ENCODE data around the gene TMEFF2. TPM values are rescaled to one million over a fixed set of nuclear protein-coding genes. Genes with fewer than 3 reads are reported as not detected.

The TMEFF2 gene
- total RNA-seq, 1 donor from 2014 or later, result not detected

DNA sequence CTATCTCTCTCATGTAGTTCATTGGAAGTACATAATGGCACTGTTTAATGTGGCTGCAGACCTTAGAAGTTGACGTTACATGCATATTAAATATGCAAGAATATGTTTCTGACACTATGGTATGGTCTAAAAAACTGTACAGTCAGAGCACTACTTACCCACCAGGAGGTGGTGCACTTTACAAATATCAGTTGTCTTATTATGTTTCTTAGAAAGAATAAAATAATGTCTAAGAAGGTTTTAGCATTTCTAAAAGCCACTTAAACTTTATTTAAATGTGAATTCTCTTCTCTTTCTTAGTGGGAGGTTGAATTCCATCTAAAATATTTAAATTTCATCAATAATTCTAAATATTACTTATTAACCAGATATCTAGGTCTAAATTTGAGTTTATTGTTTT, 4.3 kb downstream of the TMEFF2 start:
- DNase-seq (ENCODE audit: low spot score) (no peak), ATAC-seq (no peak)
- intact Hi-C loops (cut with DNase I), result no loop called here

GRCh38 chr2:192186806-192187205, 7.9 kb downstream of the TMEFF2 start:
- DNase-seq (ENCODE audit: low spot score), result no peak
- no peak for ATAC-seq
- intact Hi-C loops (cut with DNase I), result no loop called here

GRCh38 chr2:192184349-192184748, 10.4 kb downstream of the TMEFF2 start:
- DNase-seq (ENCODE audit: low spot score) (no peak), ATAC-seq (no peak)
- intact Hi-C loops (cut with DNase I), result no loop called here

DNA sequence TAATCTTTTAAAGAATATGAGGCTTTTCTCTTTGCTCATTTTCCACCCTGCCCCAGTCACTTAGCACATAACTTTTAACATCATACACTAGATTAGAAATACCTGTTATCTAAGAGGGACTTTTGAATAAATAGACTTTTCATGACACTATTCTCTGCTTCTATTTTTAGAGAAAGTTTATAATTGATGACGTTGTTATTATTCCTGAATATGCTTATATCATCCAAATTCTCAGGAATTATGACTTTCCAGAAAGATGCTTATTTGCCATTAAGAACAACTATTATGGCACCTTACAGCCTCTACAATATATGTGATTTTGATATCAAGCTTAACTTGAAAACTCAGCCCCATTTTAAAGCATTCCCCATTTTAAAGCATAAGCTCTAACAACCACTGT, 11.4 kb downstream of the TMEFF2 start:
- DNase-seq (ENCODE audit: low spot score), result no peak
- ATAC-seq, result no peak
- intact Hi-C loops (cut with DNase I), result no loop called here

- no peak for DNase-seq (ENCODE audit: low spot score)
- intact Hi-C loops (cut with DNase I), result loop anchor here (10.0 kb wide), 2 partner anchors 352 to 602 kb away; no protein-coding TSS in a partner anchor
- no peak for ATAC-seq
Observed at GRCh38 chr2:192166946-192167345, 27.8 kb downstream of the TMEFF2 start.

GRCh38 chr2:192165842-192166241, 28.9 kb downstream of the TMEFF2 start:
- intact Hi-C loops (cut with DNase I), result loop anchor here (10.0 kb wide), 2 partner anchors 351 to 601 kb away; no protein-coding TSS in a partner anchor
- DNase-seq (ENCODE audit: low spot score) (no peak), ATAC-seq (no peak)

DNA sequence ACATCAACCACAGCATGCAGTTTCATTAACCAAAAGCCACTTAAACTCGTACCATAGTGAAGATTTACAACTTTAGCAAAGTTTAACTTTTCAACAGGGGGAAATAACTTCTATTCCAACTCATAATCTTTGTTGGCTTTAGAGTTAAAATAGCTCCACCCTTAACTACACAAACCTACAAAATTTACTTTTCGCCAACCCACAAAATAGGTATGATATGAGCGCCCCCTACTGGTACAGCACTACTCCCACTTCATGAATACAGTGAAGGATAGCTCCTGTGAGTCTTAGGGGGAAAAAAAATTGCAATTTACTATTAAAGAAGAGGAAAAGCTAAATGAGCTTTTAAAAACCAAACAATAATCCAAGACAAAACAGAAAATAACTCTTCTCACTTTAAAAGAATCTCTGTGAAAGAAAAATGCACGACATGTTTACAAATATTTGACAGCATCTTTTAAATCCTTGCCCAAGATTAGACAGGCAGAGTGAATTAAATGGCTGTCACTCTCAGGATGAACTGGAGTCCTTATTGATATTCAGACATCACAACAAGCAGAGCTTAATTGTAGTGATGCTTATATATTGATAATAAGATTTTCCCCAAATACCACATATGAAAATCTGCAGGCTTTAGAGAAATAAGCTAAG, 32.2 kb downstream of the TMEFF2 start:
- ATAC-seq (peak; percentile 84), DNase-seq (ENCODE audit: low spot score) (peak; percentile 74)
- intact Hi-C loops (cut with DNase I), result loop anchor here (10.0 kb wide), 2 partner anchors 348 to 598 kb away; no protein-coding TSS in a partner anchor

- ATAC-seq (no peak), DNase-seq (ENCODE audit: low spot score) (no peak)
- intact Hi-C loops (cut with DNase I), result loop anchor here (10.0 kb wide), 2 partner anchors 347 to 597 kb away; no protein-coding TSS in a partner anchor
Observed at GRCh38 chr2:192161656-192162290, 33.0 kb downstream of the TMEFF2 start.

- ATAC-seq (no peak), DNase-seq (ENCODE audit: low spot score) (no peak)
- intact Hi-C loops (cut with DNase I), result loop anchor here (10.0 kb wide), 2 partner anchors 345 to 595 kb away; no protein-coding TSS in a partner anchor
Observed at GRCh38 chr2:192159736-192160135, 35.0 kb downstream of the TMEFF2 start.

- DNase-seq (ENCODE audit: low spot score), result no peak
- intact Hi-C loops (cut with DNase I), result no loop called here
- ATAC-seq, result no peak
Observed at GRCh38 chr2:192159208-192159607, 35.5 kb downstream of the TMEFF2 start.

GRCh38 chr2:192157776-192158175, 37.0 kb downstream of the TMEFF2 start:
- intact Hi-C loops (cut with DNase I), result no loop called here
- DNase-seq (ENCODE audit: low spot score), result no peak
- no peak for ATAC-seq

DNA sequence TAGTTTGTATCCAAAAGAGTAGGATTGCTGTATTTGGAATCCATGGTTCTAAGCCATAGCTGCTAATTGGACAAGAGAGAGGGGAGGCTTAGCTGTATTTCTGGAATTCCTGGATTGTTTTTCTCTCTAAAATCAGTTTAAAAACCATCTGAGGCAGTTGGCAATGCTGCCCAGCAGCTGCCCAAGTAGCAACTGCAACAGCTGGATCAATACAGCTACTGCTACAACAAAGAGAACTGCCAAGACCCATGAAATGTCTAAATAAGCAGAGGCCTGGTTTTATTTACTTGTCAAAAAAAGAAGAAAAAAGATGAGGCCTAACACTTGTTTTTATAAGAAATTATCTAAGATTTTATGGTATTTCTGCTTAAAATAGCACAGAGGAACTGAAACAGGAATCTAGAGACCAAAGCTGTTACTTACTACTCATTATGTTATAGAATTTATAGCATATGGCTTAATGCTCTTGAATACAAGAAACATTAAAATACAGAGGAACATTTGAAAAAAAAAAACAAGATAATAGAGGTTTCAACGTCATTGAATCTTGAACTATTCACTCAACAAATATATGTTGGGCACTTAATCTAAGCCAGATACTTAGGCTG, 39.1 kb downstream of the TMEFF2 start:
- no peak for ATAC-seq

DNA sequence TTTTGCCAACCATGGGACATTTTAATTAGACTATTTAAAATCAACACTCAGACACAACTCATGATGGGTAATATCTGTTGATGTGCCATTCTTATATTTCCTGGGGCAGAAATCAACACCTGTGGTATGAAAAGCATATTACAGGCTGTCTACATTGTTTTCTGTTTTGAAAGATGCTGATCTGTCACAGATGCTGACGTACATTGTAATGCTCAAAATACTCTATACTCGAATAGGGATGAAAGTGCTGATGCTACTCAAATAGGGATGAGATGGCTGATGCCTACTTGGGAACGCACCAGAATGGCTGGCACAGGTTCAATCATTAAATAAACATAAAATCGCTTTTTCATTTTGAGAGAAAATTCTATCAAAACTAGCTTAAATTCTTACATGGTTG, 41.2 kb downstream of the TMEFF2 start:
- ATAC-seq (no peak), DNase-seq (ENCODE audit: low spot score) (no peak)
- intact Hi-C loops (cut with DNase I), result no loop called here

More for the DNA sequence above, 39.1 kb downstream of the TMEFF2 start:
- intact Hi-C loops (cut with DNase I), result no loop called here
- DNase-seq (ENCODE audit: low spot score), result no peak

GRCh38 chr2:192151853-192152252, 42.9 kb downstream of the TMEFF2 start:
- DNase-seq (ENCODE audit: low spot score), result no peak
- intact Hi-C loops (cut with DNase I), result no loop called here
- no peak for ATAC-seq

GRCh38 chr2:192150166-192150565, 44.6 kb downstream of the TMEFF2 start:
- intact Hi-C loops (cut with DNase I), result no loop called here
- ATAC-seq, result no peak
- no peak for DNase-seq (ENCODE audit: low spot score)

DNA sequence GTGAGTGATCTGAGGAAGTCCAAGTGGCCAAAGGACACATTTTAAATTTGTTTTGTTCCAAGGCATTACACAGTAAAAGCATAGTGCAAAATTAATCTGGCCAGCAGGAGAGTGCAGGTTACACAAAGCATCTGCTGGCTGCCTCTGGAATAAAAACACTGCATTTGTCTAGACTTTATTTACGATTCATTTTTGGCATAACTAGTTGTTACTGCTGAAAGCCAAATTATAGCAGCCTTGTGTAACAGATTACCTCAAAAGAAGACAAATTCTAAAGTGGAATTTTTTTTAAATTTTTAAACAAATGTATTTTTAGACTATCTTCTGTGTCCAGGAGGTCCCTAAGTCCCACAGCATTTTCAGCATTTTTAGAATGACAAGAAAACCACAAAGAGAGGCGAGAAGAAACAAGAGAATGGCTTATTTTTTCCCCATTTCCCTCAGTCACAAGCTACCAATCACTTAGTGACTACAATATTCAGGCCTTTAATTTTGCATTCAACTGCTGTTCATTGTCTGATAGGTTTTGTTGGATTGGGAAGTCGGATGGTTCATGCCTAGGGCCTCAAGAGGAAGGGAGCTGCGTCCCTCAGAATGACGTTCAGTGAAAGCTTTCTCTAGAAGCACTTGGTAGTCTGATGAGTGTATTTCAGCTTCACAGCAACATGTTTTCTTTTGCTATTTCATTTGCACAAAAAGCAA, 46.0 kb downstream of the TMEFF2 start:
- DNase-seq (ENCODE audit: low spot score) (no peak), ATAC-seq (peak; percentile 83)
- intact Hi-C loops (cut with DNase I), result no loop called here

DNA sequence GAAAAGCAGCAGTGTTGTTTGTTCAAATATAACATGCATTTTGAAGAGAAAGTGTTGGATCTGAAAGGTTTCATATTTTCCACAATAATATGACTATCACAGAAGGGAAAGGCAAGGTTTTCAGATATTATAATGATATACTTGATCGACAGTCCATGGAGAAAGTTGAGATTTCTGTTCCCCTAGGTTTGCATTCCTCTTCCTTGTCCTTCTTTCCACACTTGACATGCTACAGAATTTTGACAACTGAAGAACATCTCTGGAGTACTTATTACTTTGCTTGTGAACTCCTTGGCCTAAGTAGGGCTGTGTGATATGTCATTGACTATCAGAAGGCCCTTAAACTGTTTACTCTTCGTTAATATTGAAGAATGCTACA, 46.5 kb downstream of the TMEFF2 start:
- intact Hi-C loops (cut with DNase I), result no loop called here
- DNase-seq (ENCODE audit: low spot score) (no peak), ATAC-seq (no peak)

GRCh38 chr2:192146069-192147015, 48.4 kb downstream of the TMEFF2 start:
- intact Hi-C loops (cut with DNase I), result no loop called here
- no peak for DNase-seq (ENCODE audit: low spot score)
- no peak for ATAC-seq

- no peak for DNase-seq (ENCODE audit: low spot score)
- no peak for ATAC-seq
- intact Hi-C loops (cut with DNase I), result no loop called here
Observed at GRCh38 chr2:192145496-192145895, 49.2 kb downstream of the TMEFF2 start.

Data from sciatic nerve (tissue), 2 donors.